Urinary bladder (tissue), 4 donors: ENCODE data around the gene INTU. TPM values are rescaled to one million over a fixed set of nuclear protein-coding genes. Genes with fewer than 3 reads are reported as not detected.
"Not testable (repeated sequence)": the region's sequence is repeated elsewhere in the genome, so short reads cannot be mapped to it uniquely, and the experiment has no call there.

ENCODE experiments used
- DNase-seq: peaks from one replicate; pipeline ENCODE4 v3.0.0-alpha.2; 2015; ENCODE audit errors: extremely low spot score
- H3K27ac ChIP-seq: one replicate; pipeline ENCODE4 v1.5.1; 2013; ENCODE audit warnings: low read depth, mild to moderate bottlenecking, moderate library complexity
- H3K36me3 ChIP-seq: one replicate; pipeline ENCODE4 v1.6.1; 2013; ENCODE audit warnings: mild to moderate bottlenecking, moderate library complexity; ENCODE audit not compliant: insufficient read depth
- H3K4me1 ChIP-seq: one replicate; pipeline ENCODE4 v1.6.1; 2013; ENCODE audit warnings: mild to moderate bottlenecking, moderate library complexity; ENCODE audit not compliant: insufficient read depth
- H3K4me3 ChIP-seq: one replicate; pipeline ENCODE4 v1.5.1; 2013; ENCODE audit warnings: low read depth, low read length
- WGBS: extraction: QIAGEN DNeasy Blood & Tissue Kit; methylation state at CpG from one replicate; pipeline ENCODE4 v1.1.7; 2013; 5-methylcytosine and 5-hydroxymethylcytosine counted together
- polyA plus RNA-seq: library from polyadenylated mRNA; stranded (reverse); fragments of 200-250 nt; gene quantifications from one replicate; pipeline ENCODE4 v1.2.3, GENCODE V29; 2013
- total RNA-seq: library from RNA; depleted of rRNA; stranded (reverse); fragments of >200 nt; gene quantifications from one replicate; pipeline ENCODE4 v1.2.3, GENCODE V29; 2014
- donor health status: healthy with polysubstance abuse.
- donor health status: healthy.

The INTU gene
- 33.6 TPM for total RNA-seq
- 3.1 TPM for polyA plus RNA-seq

- Histone ChIP-seq H3K27ac (no peak within 1 kb of the TSS), H3K4me1 (no peaks in the 10 kb centered on the region), H3K36me3 (no peaks in the 10 kb centered on the region), H3K4me3 (peak within 1 kb of the TSS; percentile 54)
- peak; percentile 92 for DNase-seq
- WGBS, result under 1% methylated on average over 38 of the region's 38 CpGs
These were observed at the start of gene INTU for GRCh38 chr4:127632420-127633403. INTU (plus strand) TSS chr4:127632957; CDS start chr4:127633035, 78 bp downstream.

GRCh38 chr4:127586496-127586895 lies 46.3 kb upstream of the INTU start:
- not testable (repeated sequence) for H3K4me1 ChIP-seq, H3K4me3 ChIP-seq, H3K27ac ChIP-seq, H3K36me3 ChIP-seq, DNase-seq
- 86% methylated on average over 4 of the region's 4 CpGs for WGBS

GRCh38 chr4:127586922-127587571 lies 45.7 kb upstream of the INTU start:
- no peak overlapping the region for H3K4me3 ChIP-seq
- no peak for DNase-seq
- WGBS, result 3% methylated on average over 1 of the region's 1 CpG
- H3K4me1 ChIP-seq, result no peaks in the 10 kb centered on the region
- H3K36me3 ChIP-seq, result no peaks in the 10 kb centered on the region
- no peak overlapping the region for H3K27ac ChIP-seq

- not testable (repeated sequence) for H3K4me1 ChIP-seq, H3K27ac ChIP-seq, H3K4me3 ChIP-seq, H3K36me3 ChIP-seq, DNase-seq
- 91% methylated on average over 9 of the region's 12 CpGs for WGBS
These were observed 43.6 kb upstream of the INTU start for GRCh38 chr4:127589153-127589552.

- Histone ChIP-seq H3K27ac (no peak overlapping the region), H3K4me1 (no peaks in the 10 kb centered on the region), H3K36me3 (no peaks in the 10 kb centered on the region), H3K4me3 (no peak overlapping the region)
- DNase-seq, result no peak
These were observed 34.1 kb upstream of the INTU start for GRCh38 chr4:127598656-127599055.

GRCh38 chr4:127601029-127601428 lies 31.7 kb upstream of the INTU start:
- no peak overlapping the region for H3K4me3 ChIP-seq
- H3K36me3 ChIP-seq, result no peaks in the 10 kb centered on the region
- no peaks in the 10 kb centered on the region for H3K4me1 ChIP-seq
- no peak overlapping the region for H3K27ac ChIP-seq
- WGBS, result 93% methylated on average over 1 of the region's 1 CpG
- no peak for DNase-seq

GRCh38 chr4:127604949-127605709 lies 27.6 kb upstream of the INTU start:
- WGBS, result 17% methylated on average over 6 of the region's 6 CpGs
- no peak for DNase-seq
- H3K27ac ChIP-seq, result no peak overlapping the region
- H3K4me1 ChIP-seq, result no peaks in the 10 kb centered on the region
- H3K36me3 ChIP-seq, result no peaks in the 10 kb centered on the region
- no peak overlapping the region for H3K4me3 ChIP-seq

- no peak for DNase-seq
- no peaks in the 10 kb centered on the region for H3K4me1 ChIP-seq
These were observed 25.9 kb upstream of the INTU start for GRCh38 chr4:127606823-127607222.

GRCh38 chr4:127609484-127609883 lies 23.3 kb upstream of the INTU start:
- no peaks in the 10 kb centered on the region for H3K36me3 ChIP-seq
- 59% methylated on average over 5 of the region's 5 CpGs for WGBS
- no peak overlapping the region for H3K27ac ChIP-seq
- no peak for DNase-seq
- H3K4me1 ChIP-seq, result no peaks in the 10 kb centered on the region
- H3K4me3 ChIP-seq, result no peak overlapping the region

More at GRCh38 chr4:127606823-127607222, 25.9 kb upstream of the INTU start:
- Histone ChIP-seq H3K27ac (no peak overlapping the region), H3K4me3 (no peak overlapping the region), H3K36me3 (no peaks in the 10 kb centered on the region)

- no peak for DNase-seq
- Histone ChIP-seq H3K4me1 (no peaks in the 10 kb centered on the region), H3K36me3 (no peaks in the 10 kb centered on the region), H3K4me3 (no peak overlapping the region), H3K27ac (no peak overlapping the region)
- 92% methylated on average over 3 of the region's 3 CpGs for WGBS
These were observed 22.3 kb upstream of the INTU start for GRCh38 chr4:127610488-127610887.

GRCh38 chr4:127616898-127617297 lies 15.9 kb upstream of the INTU start:
- H3K36me3 ChIP-seq, result no peaks in the 10 kb centered on the region
- WGBS, result 47% methylated on average over 2 of the region's 2 CpGs
- no peak overlapping the region for H3K27ac ChIP-seq
- no peak for DNase-seq
- no peak overlapping the region for H3K4me3 ChIP-seq
- H3K4me1 ChIP-seq, result no peaks in the 10 kb centered on the region

GRCh38 chr4:127618427-127618826 lies 14.3 kb upstream of the INTU start:
- Histone ChIP-seq H3K36me3 (no peaks in the 10 kb centered on the region), H3K4me1 (no peaks in the 10 kb centered on the region), H3K27ac (no peak overlapping the region), H3K4me3 (no peak overlapping the region)
- DNase-seq, result no peak

- Histone ChIP-seq H3K4me3 (peak overlapping the region; percentile 54), H3K36me3 (no peaks in the 10 kb centered on the region), H3K27ac (no peak overlapping the region), H3K4me1 (no peaks in the 10 kb centered on the region)
- DNase-seq, result no peak
- WGBS, result 17% methylated on average over 12 of the region's 12 CpGs
These were observed 10.2 kb upstream of the INTU start for GRCh38 chr4:127622621-127622920.
